Type B pancreatic cell (in vitro differentiated cells): ENCODE results near the gene EIF5. TPM values are rescaled to one million over a fixed set of nuclear protein-coding genes. Genes with fewer than 3 reads are reported as not detected.
A peak's percentile ranks its signal among the peaks of the same experiment; 100 is the strongest.

Experiments
- DNase-seq: peaks from one replicate; pipeline ENCODE4 v3.0.0; 2021; ENCODE audit warnings: mixed read lengths; ENCODE audit not compliant: unreplicated experiment; ENCODE audit errors: extremely low spot score
- H3K27ac Mint-ChIP-seq: 2 replicates; pipeline ENCODE4 v1.8.0; 2021; ENCODE audit warnings: mild to moderate bottlenecking, mixed read lengths
- H3K27me3 Mint-ChIP-seq: 2 replicates; pipeline ENCODE4 v1.8.0; 2021; ENCODE audit warnings: mixed read lengths
- H3K36me3 Mint-ChIP-seq: 2 replicates; pipeline ENCODE4 v1.8.0; 2021; ENCODE audit warnings: mixed read lengths
- H3K4me1 Mint-ChIP-seq: one replicate; pipeline ENCODE4 v1.8.0; 2021; ENCODE audit warnings: mixed read lengths; ENCODE audit not compliant: unreplicated experiment
- H3K4me3 Mint-ChIP-seq: 2 replicates; pipeline ENCODE4 v1.8.0; 2021; ENCODE audit warnings: mild to moderate bottlenecking, mixed read lengths
- H3K9me3 Mint-ChIP-seq: 2 replicates; pipeline ENCODE4 v1.8.0; 2021; ENCODE audit warnings: mixed read lengths
- total RNA-seq: library from RNA; stranded (reverse); gene quantifications from 2 replicates; pipeline ENCODE4 v1.2.1, GENCODE V29; 2021; ENCODE audit warnings: low replicate concordance
- TF ChIP-seq, protein P1 (sequence below): fragments of 200-600 bp; sonication (generic); conservative IDR thresholded peaks from 2 replicates; pipeline ENCODE4 v1.5.0; 2021; ENCODE audit warnings: antibody characterized with exemption, mild to moderate bottlenecking

The EIF5 gene
- total RNA-seq, 1 donor from 2014 or later = 340 TPM

DNA sequence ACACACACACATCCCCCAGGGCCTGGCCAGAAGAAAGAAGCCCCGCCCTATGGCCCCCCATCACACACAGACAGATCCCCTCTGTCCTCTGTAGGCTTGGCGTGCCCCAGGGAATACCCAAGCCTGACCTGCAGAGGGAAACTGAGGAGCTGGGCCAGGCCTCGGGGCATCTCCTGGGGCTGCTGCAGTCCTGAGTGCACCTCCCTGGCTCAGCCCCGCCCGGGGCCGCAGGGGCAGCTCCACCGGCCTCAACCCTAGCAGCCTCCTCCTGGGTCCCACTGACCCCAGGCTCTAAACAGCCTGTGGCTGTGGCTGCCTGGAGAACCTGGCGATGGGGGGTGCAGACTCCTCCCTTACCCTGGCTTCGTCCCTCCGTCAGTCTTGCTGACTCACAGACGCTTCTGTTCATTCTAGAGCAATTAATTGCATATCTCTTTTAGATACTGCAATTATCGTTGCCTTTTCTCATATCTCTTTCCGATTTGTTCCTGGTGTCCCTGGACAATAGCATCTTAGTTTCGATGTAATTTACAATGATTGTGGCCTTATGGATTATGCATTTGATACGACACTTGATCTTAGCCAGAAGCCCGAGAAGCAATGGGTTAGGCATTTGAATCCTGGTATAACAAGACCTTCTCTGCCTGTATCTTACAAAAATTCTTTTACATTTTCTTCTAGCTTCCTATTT is 45.8 kb upstream of the EIF5 start:
- DNase-seq = no peak
- no peak overlapping the region for H3K27ac Mint-ChIP-seq
- H3K9me3 Mint-ChIP-seq = no peaks in the 10 kb centered on the region
- H3K4me3 Mint-ChIP-seq = no peak overlapping the region
- no peaks in the 10 kb centered on the region for H3K4me1 Mint-ChIP-seq
- TF ChIP-seq, protein P1, sequence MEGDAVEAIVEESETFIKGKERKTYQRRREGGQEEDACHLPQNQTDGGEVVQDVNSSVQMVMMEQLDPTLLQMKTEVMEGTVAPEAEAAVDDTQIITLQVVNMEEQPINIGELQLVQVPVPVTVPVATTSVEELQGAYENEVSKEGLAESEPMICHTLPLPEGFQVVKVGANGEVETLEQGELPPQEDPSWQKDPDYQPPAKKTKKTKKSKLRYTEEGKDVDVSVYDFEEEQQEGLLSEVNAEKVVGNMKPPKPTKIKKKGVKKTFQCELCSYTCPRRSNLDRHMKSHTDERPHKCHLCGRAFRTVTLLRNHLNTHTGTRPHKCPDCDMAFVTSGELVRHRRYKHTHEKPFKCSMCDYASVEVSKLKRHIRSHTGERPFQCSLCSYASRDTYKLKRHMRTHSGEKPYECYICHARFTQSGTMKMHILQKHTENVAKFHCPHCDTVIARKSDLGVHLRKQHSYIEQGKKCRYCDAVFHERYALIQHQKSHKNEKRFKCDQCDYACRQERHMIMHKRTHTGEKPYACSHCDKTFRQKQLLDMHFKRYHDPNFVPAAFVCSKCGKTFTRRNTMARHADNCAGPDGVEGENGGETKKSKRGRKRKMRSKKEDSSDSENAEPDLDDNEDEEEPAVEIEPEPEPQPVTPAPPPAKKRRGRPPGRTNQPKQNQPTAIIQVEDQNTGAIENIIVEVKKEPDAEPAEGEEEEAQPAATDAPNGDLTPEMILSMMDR = no peak
- H3K36me3 Mint-ChIP-seq = no peaks in the 10 kb centered on the region
- H3K27me3 Mint-ChIP-seq = peaks cover 51% of the 10 kb centered on the region

DNA sequence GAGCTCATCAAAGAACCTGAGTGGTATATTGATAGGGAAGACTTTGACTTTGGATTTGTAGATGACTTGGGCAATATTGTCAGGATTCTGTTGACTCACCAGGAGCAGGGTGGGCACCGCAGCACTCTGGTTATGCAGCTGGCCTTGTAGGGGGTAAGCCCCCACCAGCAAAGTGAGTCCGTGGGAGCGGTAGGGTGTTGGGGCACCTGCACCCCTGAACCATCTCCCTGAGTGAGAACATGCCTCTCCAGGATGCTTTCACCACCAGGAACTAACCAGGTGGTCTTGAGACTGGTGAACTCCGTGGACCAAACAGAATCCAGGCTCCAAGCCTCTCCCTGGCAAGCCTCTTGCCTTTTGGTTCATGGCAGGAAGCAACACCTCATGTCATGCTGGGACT is 44.0 kb upstream of the EIF5 start:
- no peak overlapping the region for H3K4me3 Mint-ChIP-seq
- H3K9me3 Mint-ChIP-seq = no peaks in the 10 kb centered on the region
- peaks cover 36% of the 10 kb centered on the region for H3K27me3 Mint-ChIP-seq
- H3K4me1 Mint-ChIP-seq = no peaks in the 10 kb centered on the region
- no peaks in the 10 kb centered on the region for H3K36me3 Mint-ChIP-seq
- H3K27ac Mint-ChIP-seq = no peak overlapping the region
- TF ChIP-seq, protein P1 = no peak
- DNase-seq = no peak

DNA sequence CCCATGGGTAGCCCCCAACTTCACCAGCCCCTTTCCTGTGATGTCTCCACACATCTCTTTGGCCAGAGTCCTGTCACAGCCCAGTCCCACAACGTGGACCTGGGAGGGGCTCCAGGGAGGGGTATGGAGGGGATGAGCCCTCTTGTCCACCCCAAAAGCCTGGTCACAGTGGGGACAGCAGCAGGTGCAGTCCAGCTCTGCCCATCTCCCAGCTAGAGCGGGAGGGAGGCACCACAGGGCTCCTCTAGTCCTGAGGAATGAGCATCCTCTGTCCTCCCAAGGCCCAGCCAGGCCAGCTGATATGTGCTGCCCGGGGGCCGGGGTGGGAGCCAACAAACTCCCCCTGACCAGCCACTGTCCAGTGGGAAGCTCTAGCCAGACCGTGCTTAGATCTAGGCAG is 43.5 kb upstream of the EIF5 start:
- Mint-ChIP-seq H3K36me3 (no peaks in the 10 kb centered on the region), H3K27me3 (peaks cover 35% of the 10 kb centered on the region), H3K9me3 (no peaks in the 10 kb centered on the region), H3K4me3 (no peak overlapping the region), H3K27ac (no peak overlapping the region), H3K4me1 (no peaks in the 10 kb centered on the region)
- TF ChIP-seq, protein P1 = no peak
- DNase-seq = no peak

DNA sequence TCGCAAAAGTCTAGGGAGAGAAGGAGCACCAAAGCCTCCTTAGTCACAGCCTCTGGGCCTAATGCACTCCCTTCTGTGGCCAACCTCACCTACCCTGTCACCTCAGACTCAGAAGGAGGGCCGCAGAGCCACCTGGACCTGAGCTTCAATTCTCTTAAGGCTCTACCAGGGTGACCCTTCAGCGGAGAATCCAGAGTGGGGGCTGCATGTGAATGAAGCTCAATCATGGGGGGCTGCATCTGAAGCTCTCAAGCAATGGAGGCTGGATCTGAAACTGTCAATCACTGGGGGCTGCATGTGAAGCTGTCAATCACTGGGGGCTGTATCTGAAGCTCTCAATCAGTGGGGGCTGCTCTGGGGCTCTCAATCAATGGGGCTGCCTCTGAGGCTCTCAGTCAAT is 43.1 kb upstream of the EIF5 start:
- Mint-ChIP-seq H3K27ac (no peak overlapping the region), H3K4me1 (no peaks in the 10 kb centered on the region), H3K4me3 (no peak overlapping the region), H3K27me3 (peaks cover 32% of the 10 kb centered on the region), H3K9me3 (no peaks in the 10 kb centered on the region), H3K36me3 (no peaks in the 10 kb centered on the region)
- TF ChIP-seq, protein P1 = no peak
- no peak for DNase-seq

DNA sequence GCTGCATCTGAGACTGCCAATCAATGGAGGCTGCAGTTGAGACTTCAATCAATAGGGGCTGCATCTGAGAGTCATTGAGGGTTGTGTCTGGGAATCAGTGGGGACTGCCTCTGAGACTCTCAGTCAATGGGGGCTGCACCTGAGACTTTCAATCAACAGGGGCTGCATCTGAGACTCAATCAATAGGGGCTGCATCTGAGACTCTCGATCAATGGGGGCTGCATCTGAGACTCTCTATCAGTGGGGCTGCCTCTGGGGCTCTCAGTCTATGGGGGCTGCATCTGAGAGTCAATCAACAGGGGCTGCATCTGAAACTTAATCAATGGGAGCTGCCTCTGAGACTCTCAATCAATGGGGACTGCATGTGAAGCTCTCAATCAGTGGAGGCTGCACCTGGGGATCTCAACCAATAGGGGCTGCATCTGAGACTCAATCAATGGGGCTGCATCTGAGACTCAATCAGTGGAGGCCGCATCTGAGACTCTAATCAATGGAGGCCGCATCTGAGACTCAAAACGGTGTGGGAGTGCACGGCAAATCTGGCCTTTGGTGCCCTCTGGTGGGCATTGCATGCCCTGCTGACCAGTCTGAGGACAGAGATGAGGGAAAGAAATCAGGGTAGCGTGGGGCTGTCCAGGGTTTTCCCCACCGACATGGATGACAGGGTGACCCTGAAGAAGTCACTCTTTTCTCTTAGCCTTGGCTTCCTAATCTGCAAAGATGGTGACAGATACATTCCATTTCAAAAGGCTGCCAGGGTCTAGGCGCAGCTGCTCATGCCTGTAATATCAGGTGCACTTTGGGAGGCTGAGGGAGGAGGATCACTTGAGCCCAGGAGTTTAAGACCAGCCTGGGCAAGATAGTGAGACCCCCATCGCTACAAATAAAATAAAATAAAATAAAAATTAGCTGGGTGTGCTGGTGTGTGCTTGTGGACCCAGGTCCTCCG is 41.3 kb upstream of the EIF5 start:
- Mint-ChIP-seq H3K36me3 (no peaks in the 10 kb centered on the region), H3K9me3 (no peaks in the 10 kb centered on the region), H3K27me3 (peaks cover 25% of the 10 kb centered on the region), H3K4me1 (no peaks in the 10 kb centered on the region), H3K4me3 (no peak overlapping the region), H3K27ac (no peak overlapping the region)
- peak; percentile 84 for DNase-seq
- TF ChIP-seq, protein P1 = peak; percentile 95
